Activated CD8-positive, alpha-beta memory T cell treated with anti-CD3 and anti-CD28 coated beads for 1 hour (primary cell): ENCODE results near the gene GRHL1.

ENCODE experiments used
- DNase-seq, 2 donors: peaks; one replicate each; pipeline ENCODE4 v3.0.0-alpha.2; 2020; ENCODE audit warnings: low read depth in 1 of 2; ENCODE audit errors: extremely low read depth in 1 of 2

Gene GRHL1

GRCh38 chr2:9992427-9993187 is 41.1 kb downstream of the GRHL1 start:
- DNase-seq = no peak

GRCh38 chr2:9993488-9994165 is 42.1 kb downstream of the GRHL1 start:
- no peak for DNase-seq

- DNase-seq = no peak
Measured at GRCh38 chr2:9994462-9994861, 43.0 kb downstream of the GRHL1 start.

GRCh38 chr2:9995059-9995458 is 43.6 kb downstream of the GRHL1 start:
- no peak for DNase-seq

- DNase-seq = no peak
Measured at GRCh38 chr2:9996321-9996720, 44.8 kb downstream of the GRHL1 start.

GRCh38 chr2:9997936-9998335 is 46.4 kb downstream of the GRHL1 start:
- no peak for DNase-seq

- DNase-seq = no peak
Measured at GRCh38 chr2:9998916-9999654, 47.6 kb downstream of the GRHL1 start.

- no peak for DNase-seq
Measured at GRCh38 chr2:9999693-10000092, 48.2 kb downstream of the GRHL1 start.

- DNase-seq = no peak
Measured at GRCh38 chr2:10000541-10000940, 49.0 kb downstream of the GRHL1 start.

GRCh38 chr2:10001586-10001985 is 50.1 kb downstream of the GRHL1 start:
- no peak for DNase-seq

- DNase-seq = no peak
Measured at GRCh38 chr2:10002109-10002508, 50.6 kb downstream of the GRHL1 start.

- no peak for DNase-seq
Measured at GRCh38 chr2:10002681-10003080, 51.2 kb downstream of the GRHL1 start.

GRCh38 chr2:10003206-10004125 is 52.0 kb downstream of the GRHL1 start:
- no peak for DNase-seq

- DNase-seq = no peak
Measured at GRCh38 chr2:10004401-10004800, 52.9 kb downstream of the GRHL1 start.

- no peak for DNase-seq
Measured at GRCh38 chr2:10004836-10005235, 53.3 kb downstream of the GRHL1 start.

GRCh38 chr2:10005461-10006235 is 54.2 kb downstream of the GRHL1 start:
- no peak for DNase-seq

GRCh38 chr2:10006236-10007161 is 55.0 kb downstream of the GRHL1 start:
- DNase-seq = no peak

GRCh38 chr2:10007435-10007834 is 55.9 kb downstream of the GRHL1 start:
- no peak for DNase-seq
